ENCODE results near the gene PTGDR2. TPM values are rescaled to one million over a fixed set of nuclear protein-coding genes. Genes with fewer than 3 reads are reported as not detected.

Gene PTGDR2
- total RNA-seq, 3 donors from 2014 or later: 0.16 to 0.59 TPM; not detected in 1

GRCh38 chr11:60879104-60879503 lies 23.4 kb upstream of the PTGDR2 start:
- H3K27ac ChIP-seq: no peak overlapping the region
- no peaks in the 10 kb centered on the region for H3K36me3 ChIP-seq
- no peaks in the 10 kb centered on the region for H3K4me1 ChIP-seq
- H3K27me3 ChIP-seq: no peaks in the 10 kb centered on the region
- no peak overlapping the region for H3K4me3 ChIP-seq
- DNase-seq (ENCODE audit: low spot score in 2 of 2): no peak
- no peak for TF ChIP-seq CTCF (IDR thresholded peaks at IDR 0.05)
- TF ChIP-seq POLR2A (IDR thresholded peaks at IDR 0.05): no peak
- no peak for TF ChIP-seq POLR2AphosphoS5 (IDR thresholded peaks at IDR 0.05)
- intact Hi-C loops (cut with DNase I; ENCODE audit: low total_unique reads): no loop called here
- no peaks in the 10 kb centered on the region for H3K9me3 ChIP-seq

GRCh38 chr11:60878245-60879101 lies 22.7 kb upstream of the PTGDR2 start:
- Histone ChIP-seq H3K27me3 (no peaks in the 10 kb centered on the region), H3K9me3 (no peaks in the 10 kb centered on the region), H3K27ac (peak overlapping the region; percentile 28 to 29), H3K4me3 (no peak overlapping the region), H3K4me1 (no peaks in the 10 kb centered on the region), H3K36me3 (no peaks in the 10 kb centered on the region)
- intact Hi-C loops (cut with DNase I; ENCODE audit: low total_unique reads): no loop called here
- TF ChIP-seq POLR2A (IDR thresholded peaks at IDR 0.05): no peak
- no peak for TF ChIP-seq CTCF (IDR thresholded peaks at IDR 0.05)
- no peak for TF ChIP-seq POLR2AphosphoS5 (IDR thresholded peaks at IDR 0.05)
- DNase-seq (ENCODE audit: low spot score in 2 of 2): no peak

- Histone ChIP-seq H3K4me3 (no peak overlapping the region), H3K27ac (no peak overlapping the region), H3K27me3 (no peaks in the 10 kb centered on the region), H3K4me1 (no peaks in the 10 kb centered on the region), H3K9me3 (no peaks in the 10 kb centered on the region), H3K36me3 (no peaks in the 10 kb centered on the region)
- no peak for DNase-seq (ENCODE audit: low spot score in 2 of 2)
- intact Hi-C loops (cut with DNase I; ENCODE audit: low total_unique reads): no loop called here
- TF ChIP-seq POLR2A (IDR thresholded peaks at IDR 0.05) (no peak), POLR2AphosphoS5 (IDR thresholded peaks at IDR 0.05) (no peak), CTCF (IDR thresholded peaks at IDR 0.05) (no peak)
Observed at GRCh38 chr11:60876168-60876485, 20.4 kb upstream of the PTGDR2 start.

GRCh38 chr11:60875366-60876167 lies 19.8 kb upstream of the PTGDR2 start:
- intact Hi-C loops (cut with DNase I; ENCODE audit: low total_unique reads): no loop called here
- DNase-seq (ENCODE audit: low spot score in 2 of 2): no peak
- no peaks in the 10 kb centered on the region for H3K9me3 ChIP-seq
- H3K4me3 ChIP-seq: no peak overlapping the region
- H3K27me3 ChIP-seq: no peaks in the 10 kb centered on the region
- no peaks in the 10 kb centered on the region for H3K4me1 ChIP-seq
- H3K27ac ChIP-seq: no peak overlapping the region
- H3K36me3 ChIP-seq: no peaks in the 10 kb centered on the region
- TF ChIP-seq POLR2A (IDR thresholded peaks at IDR 0.05) (no peak), CTCF (IDR thresholded peaks at IDR 0.05) (no peak), POLR2AphosphoS5 (IDR thresholded peaks at IDR 0.05) (no peak)

Data from breast epithelium (tissue), 4 donors.